Prostate gland (tissue), 2 donors: ENCODE results near the gene SPRED2.

Source experiments
- CTCF ChIP-seq, 4 experiments: fragments of 200-600 bp in 2 of 4; fragments of 450-650 bp in 2 of 4; sonication (generic) in 2 of 4; IDR thresholded peaks; 1 replicate in 3 of 4; 2 replicates in 1 of 4; pipeline ENCODE4 v1.5.1; 2016 to 2019; ENCODE audit warnings: antibody characterized with exemption in 4 of 4, mild to moderate bottlenecking in 2 of 4, moderate library complexity in 2 of 4
- POLR2A ChIP-seq: fragments of 450-650 bp; IDR thresholded peaks from one replicate; pipeline ENCODE4 v1.6.1; 2016; ENCODE audit warnings: antibody characterized with exemption, mild to moderate bottlenecking
- POLR2AphosphoS5 ChIP-seq: sonication (generic); formaldehyde crosslinking; IDR thresholded peaks from one replicate; pipeline ENCODE4 v1.6.1; 2017; ENCODE audit warnings: antibody characterized with exemption

DNA sequence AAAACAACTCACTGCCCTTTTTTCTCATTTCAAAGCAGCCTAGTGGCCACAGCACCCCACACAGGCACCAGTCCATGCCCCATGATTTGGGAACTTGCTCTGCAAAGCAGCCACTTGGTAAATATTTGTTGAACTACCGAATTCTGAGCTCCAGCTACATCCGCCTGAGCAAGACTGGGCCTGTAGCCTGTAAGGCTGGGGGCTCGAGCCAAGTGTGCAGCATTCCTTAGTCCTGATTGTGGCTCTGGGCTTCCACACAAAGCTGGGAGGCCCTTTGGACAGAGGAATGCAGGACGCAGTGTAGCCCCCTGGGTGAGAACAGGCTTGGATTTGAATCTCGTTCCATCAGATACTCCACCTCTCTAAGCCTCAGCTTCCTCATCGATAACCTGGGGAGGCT lies 116.3 kb downstream of the SPRED2 start:
- TF ChIP-seq CTCF (IDR thresholded peaks at IDR 0.05) (peak in 2 of 4 experiments; percentile 33 to 56), POLR2A (no peak), POLR2AphosphoS5 (peak; percentile 96)
